Measurements from ENCODE around the gene OIT3. TPM values are rescaled to one million over a fixed set of nuclear protein-coding genes. Genes with fewer than 3 reads are reported as not detected.

Gene OIT3
- not detected in 2 replicates for total RNA-seq

GRCh38 chr10:72893136-72893798 lies at the start of gene OIT3:
TSS of gene OIT3 (plus strand) at chr10:72893739. CDS start at chr10:72893799, 60 bp downstream.

GRCh38 chr10:72954596-72955554 lies 61.3 kb downstream of the OIT3 start, which contains the start of gene PLA2G12B:
TSS of gene PLA2G12B (minus strand) at chr10:72954806. CDS start at chr10:72954685, 121 bp downstream.

Other genes starting within 250 kb of the OIT3 start
- 21.1 and 25.1 TPM in 2 replicates for gene MCU, start 201.6 kb upstream of the OIT3 start, total RNA-seq
- gene PLA2G12B, start 61.1 kb downstream of the OIT3 start, total RNA-seq, result not detected in 2 replicates
- gene P4HA1, start 203.1 kb downstream of the OIT3 start, total RNA-seq, result 27.5 and 30.8 TPM in 2 replicates
- 1.1 and 1.7 TPM in 2 replicates for gene NUDT13, start 216.7 kb downstream of the OIT3 start, total RNA-seq

Measured in mammary microvascular endothelial cell (primary cell).